ENCODE results near the gene MAGI2.
"Not testable (repeated sequence)": the region's sequence is repeated elsewhere in the genome, so short reads cannot be mapped to it uniquely, and the experiment has no call there.

Gene MAGI2

DNA sequence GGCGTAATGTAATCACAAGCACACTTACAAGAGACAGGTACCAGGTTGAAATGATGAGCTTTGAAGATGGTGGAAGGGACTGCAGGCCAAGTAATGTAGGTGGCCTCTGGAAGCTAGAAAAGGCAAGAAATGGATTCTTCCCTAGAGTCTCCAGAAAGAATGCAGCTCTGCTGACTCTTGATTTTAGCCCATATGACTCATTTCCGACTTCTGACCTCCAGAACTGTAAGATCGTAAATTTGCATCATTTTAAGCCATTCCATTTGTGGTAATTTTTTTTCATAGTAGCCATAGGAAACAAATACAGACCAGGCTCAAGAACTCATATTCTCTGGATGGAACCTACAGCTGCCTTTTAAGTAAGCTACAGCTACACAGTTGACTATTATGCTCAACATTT, 315.5 kb downstream of the MAGI2 start:
- no peak for FAIRE-seq

DNA sequence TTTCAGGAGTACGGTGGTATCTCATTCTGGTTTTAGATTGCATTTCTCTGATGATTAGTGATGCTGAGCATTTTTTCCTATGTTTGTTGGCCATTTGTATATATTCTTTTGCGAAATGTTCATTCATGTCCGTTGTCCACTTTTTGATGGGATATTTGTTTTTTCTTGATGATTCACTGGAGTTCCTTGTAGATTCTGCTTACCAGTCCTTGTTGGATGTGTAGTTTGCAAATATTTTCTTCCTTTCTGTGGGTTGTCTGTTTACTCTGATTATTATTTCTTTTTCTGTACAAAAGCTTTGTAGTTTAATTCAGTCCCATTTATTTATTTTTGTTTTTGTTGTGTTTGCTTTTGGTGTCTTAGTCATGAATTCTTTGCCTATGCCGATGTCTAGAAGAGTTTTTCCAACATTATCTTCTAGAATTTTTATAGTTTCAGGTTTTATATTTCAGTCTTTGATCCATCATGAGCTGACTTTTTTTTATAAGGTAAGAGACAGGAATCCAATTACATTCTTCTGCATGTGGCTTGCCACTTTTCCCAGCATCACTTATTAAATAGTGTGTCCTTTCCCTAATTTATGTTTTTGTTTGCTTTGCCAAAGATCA, 320.5 kb downstream of the MAGI2 start:
- FAIRE-seq: no peak

DNA sequence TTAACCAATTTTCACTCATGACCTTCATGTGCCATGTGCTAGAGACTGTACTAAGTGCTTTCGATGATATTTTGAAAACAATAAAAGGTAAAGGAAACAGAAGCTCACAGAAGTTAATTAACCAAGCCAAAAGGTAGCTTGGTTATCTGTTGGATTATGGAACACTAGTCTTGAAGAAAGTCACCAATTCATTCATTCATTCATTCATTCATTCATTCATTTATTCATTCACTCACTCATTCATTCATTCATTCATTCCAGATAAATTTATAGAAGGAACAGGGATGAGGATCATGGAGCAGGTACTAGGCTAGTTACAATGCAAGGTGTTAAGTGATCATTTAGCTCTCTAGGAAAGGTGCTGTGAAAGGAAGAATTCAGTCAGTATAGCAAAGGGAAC, 322.8 kb downstream of the MAGI2 start:
- no peak for FAIRE-seq

DNA sequence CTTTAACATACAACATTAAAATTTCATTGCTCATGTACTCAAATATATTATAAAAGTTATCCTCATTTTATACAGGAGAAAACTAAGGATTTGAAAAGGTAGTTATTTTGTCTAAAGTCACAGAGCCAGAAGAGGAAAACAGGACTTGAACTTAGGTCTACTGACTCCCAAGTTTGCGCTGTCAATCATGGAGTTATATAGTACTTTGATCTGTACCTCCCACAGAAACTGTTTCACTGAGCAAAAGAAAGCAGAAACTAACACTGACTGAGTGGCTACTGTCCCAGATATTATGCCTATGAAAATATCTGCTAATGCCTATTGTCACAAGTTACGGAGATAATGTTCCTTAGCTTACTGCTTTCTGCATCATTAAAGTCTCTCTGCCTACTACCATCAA, 329.1 kb downstream of the MAGI2 start:
- no peak for FAIRE-seq

DNA sequence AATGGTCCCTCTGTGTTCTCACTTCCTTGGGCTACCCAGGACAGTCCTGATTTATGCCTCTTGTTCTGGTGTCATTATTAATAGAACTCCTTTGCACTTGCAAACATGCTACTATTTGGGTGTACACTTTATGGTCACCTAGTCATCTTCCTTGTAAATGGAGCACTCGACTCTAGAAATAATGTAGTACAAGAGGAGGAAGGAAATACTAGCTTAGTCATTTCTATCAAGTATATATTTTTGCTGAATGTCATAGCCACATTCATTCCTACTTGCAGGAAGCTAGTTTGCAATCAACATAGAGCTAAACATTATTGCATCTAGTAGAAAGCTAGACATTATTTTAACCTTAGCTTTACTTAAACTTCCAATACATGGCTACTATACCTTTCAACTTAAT, 335.3 kb downstream of the MAGI2 start:
- FAIRE-seq: no peak

DNA sequence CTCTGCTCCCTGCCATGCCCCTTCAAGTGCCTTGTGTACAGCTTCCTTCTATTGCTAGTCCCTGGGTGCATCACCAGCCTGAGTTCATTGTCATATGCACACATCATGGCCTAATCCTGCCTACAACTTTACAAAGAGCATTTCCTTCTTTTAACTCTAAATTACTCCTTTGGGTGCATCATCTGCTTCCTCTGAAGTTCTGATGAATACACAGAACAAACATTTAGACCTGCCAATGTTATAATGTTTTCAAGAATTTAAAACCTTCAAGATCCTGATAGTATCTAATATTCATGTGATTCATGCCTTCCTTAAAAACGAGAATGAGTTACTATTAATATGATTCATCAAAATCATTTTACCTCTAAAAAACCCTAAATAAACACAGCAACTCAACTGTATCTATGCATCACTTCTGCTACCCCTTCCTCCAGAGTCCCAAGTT, 357.1 kb downstream of the MAGI2 start:
- no peak for FAIRE-seq

DNA sequence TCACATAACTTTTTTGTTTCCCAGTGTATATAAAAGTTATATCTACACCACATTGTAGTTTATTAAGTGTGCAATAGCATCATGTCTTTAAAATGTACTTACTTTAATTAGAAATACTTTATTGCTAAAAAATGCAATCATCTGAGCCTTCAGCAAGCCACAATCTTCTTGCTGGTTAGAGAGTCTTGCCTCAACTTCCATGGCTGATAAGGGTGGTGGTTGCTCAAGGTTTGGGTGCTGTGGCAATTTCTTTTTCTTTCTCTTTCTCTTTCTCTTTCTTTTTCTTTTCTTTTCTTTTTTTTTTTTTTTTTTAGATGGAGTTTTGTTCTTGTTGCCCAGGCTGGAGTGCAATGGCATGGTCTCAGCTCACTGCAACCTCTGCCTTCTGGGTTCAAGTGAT, 360.0 kb downstream of the MAGI2 start:
- no peak for FAIRE-seq

DNA sequence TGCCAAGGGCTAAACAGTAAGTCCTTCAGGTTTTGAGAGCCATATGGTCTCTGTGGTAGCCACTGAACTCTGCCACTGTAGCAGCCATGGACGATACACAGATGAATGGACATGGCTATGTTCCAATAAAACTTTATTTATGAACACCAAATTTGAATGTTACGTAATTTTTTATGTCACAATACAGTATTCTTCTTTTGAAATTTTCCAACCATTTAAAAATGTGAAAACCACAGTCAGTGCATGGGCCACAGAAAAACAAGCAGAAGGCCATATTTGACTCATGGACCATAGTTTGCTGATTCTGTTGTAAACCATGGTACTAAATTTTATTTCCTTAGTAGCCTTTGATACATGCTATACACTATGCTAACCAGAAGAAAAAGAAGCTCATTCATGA, 361.8 kb downstream of the MAGI2 start:
- FAIRE-seq: no peak

DNA sequence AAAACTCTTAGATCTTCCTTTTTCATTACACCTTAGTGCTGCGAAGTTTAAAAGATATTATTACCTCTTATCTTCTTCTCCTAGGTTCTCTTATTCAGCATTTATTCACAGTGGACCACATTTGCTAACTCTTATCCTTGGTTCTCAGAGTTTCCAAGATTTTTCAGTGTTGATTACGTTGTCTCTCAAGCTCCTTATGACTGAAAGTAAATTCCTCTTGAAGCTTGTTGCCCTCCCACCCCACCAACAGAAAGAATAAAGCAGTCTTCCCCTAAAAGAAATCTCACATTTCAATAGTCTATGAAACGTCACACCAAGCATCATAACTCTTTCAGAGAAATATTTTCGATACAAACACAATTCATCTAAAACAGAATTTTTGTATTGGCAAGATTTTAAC, 362.5 kb downstream of the MAGI2 start:
- no peak for FAIRE-seq

DNA sequence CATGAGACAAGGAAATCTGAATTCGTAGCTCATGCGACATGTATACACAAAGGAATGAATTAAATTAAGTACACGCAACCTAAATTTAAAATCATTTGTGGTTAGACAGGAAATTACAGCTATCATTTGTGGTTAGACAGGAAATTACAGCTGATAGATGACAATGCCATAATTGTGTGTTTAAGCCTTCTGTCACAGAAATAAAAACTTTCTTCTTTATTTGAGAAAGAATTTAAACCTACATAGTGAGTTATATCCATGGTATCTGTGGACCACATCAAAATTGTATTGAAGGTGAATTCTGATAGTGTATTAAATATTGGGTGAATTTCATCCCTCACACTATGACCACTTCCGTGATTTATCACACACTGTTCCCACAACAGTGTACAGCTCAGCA, 362.9 kb downstream of the MAGI2 start:
- FAIRE-seq: no peak

DNA sequence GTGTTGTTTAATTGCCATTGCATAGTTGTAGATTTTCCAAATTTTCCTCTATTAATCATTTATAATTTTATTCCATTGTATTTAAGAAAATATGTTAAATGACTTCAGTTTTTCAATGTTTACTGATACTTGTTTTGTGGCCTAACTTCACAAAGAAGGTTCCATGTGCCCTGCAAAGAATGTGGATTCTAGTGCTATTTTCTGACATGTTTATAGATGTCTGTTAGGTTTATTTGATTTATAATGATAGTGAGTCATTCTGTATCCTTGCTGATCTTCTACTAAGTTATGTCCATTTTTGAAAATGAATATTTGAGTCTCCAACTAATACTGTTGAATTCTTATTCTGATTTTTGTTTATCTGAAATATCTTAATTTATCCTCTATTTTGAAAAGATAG, 369.0 kb downstream of the MAGI2 start:
- peak; percentile 60 for FAIRE-seq

DNA sequence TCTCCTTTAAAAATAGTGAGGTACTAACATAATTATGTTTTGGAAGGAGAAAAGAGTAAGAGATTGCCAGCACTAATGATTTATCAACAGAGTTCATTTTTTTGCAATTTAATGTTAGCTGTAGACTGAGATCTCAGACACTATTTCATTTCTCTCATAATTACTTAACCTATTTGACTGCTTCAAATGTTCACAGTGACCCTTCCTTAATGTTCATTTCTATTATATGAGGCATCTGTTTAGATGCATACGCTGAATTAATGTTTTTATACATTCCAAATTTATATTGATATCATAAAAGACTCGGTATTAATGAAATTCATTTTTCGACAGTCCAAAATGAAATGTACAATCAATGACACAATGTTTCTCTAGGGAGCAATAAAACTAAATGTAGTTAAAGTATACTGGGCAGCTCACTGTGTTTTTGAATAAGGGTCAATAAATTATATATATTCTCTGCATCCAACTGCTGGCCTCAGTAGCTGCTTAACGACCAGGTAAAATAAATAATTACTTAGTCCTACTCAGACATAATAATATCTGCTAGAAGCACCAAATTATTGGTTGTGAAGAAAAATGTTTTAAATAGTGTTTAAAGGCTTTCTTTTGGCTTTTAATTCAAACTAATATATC, 373.4 kb downstream of the MAGI2 start:
- FAIRE-seq: no peak

DNA sequence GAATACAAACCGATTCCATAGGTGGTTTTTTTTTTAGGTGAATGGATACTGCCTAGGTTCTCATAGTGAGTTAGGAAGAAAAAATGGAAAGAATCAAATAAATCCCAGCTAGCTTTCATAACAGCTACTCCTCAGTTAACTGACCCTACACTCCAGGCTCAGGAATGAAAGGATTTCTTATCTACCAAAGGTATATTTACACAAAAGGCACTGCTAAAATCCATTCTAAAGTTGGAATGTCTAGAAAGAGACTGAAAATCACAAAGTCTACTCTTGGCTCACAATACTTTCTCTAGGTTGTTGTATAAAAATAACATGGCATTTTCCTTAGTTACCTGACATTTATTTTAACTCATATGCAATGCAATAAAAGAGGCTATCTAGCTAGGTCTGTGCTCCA, 375.2 kb downstream of the MAGI2 start:
- peak; percentile 66 for FAIRE-seq

DNA sequence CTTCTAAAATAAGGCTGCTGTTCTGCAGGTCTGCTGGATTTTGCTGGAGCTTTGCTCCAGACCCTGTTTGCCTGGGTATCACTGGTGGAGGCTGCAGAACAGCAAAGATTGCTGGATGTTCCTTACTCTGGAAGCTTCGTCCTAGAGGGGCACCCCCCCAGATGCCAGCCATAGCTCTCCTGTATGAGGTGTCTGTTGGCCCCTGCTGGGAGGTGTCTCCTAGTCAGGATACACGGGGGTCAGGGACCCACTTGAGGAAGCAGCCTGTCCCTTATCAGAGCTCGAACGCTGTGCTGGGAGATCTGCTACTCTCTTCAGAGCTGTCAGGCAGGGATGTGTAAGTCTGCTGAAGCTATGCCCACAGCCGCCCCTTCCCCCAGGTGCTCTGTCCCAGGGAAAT, 382.3 kb downstream of the MAGI2 start:
- FAIRE-seq: not testable (repeated sequence)

DNA sequence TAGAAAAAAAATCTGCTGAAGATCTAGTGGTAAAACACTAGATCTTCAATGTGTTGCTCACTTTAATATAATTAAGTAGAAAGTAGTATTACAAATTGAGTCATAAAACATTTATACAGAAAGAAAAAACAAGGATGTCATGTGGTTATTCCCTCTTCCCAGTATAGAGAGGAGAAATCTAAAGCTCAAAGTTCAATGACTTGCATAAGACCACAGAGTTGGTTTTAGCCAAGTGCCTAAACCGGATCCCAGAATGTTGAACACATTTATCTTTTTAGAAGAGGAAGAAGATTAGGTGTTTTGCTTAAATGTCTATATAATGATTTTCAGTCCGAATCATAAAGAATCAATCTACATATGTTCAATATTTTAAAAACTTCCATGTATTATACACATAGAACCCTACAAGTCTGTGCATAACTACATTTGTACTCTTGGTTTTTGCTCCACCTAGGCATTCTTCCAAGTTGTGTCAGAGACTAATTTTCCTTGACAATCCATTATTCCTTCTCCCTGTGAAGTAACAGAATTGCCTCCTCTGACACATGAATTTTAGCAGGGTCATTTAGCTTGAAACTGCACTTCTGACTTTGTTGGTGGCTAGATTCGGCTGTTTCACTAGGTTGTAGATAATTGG, 389.2 kb downstream of the MAGI2 start:
- FAIRE-seq: peak; percentile 88

DNA sequence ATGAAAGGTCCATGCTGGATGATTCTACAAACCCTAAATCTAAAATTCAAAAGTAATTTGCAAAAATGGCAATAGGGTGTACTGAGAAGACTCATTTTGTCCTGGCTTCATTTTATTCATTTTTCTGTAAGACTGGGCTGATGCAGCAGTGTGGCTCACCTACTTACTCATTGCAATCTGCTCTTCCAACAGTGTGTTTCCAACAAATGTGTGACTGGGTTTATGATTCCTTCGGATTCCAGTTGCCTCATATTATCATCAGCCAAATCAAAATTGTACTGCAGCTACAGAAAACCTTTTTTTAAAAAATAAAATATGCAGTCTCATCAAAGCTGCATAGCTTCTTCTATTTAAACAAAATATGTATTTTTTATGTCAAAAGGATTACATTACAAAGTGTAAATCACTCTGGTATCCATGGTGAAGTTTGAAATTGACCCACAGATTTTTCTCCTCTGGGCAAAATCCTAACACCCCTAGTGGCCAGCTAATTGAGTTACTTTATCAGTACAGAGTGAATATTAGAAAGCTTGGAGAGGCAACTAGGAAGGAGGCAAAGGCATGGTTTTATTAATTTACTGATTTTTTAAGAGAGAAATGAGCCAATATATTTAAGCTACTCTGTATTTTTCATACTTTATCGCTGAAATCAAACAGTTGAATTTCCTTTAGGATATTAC, 390.3 kb downstream of the MAGI2 start:
- FAIRE-seq: no peak

DNA sequence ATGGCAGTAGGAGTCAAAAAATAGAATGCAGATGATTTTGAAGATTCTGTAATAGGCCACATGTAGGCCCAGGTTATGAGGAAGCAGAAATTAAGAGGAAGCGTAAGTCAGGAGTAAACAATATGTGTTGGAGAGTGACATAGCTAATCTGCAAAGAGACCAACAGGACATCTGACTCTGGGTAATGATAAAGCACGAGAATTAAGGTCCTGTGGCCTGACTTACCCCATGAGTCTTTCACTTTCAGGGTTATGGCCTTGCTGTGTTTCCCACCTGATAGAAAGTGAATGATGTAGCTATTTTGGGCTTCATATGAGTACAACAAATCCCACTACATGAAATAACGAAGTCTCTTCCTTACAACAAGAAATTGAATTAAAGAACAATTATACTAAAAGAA, 393.0 kb downstream of the MAGI2 start:
- no peak for FAIRE-seq

DNA sequence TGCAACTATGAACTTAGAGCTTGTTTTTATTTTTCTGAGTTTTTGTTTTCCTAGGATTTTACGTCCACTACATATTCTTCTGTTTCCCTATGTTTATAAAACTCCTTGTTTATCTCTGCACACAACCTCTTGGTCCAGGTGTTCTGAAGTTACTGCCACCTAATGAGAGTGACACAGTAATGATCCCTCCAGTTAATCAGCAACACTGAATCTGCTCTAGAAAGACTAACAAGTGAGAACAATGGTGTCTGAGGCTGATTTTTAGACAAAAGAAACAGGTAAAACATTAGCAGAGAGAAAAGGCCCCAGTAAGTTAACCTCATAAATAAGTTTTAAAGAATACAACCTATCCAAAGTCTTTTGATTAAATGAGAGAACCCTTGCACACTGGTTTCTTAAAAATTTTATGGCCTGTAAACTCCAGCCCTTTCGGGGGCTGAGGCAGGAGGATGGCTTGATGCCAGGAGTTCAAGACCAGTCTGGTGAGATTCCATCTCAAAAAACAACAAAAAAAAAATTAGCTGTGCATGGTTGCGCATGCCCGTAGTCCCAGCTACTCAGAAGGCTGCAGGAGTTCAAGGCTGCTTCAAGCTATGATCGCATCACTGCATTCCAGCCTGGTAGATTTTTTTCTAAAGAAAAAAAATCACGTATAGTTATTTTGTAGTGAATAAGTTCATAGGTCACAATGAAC, 397.6 kb downstream of the MAGI2 start:
- FAIRE-seq: no peak

DNA sequence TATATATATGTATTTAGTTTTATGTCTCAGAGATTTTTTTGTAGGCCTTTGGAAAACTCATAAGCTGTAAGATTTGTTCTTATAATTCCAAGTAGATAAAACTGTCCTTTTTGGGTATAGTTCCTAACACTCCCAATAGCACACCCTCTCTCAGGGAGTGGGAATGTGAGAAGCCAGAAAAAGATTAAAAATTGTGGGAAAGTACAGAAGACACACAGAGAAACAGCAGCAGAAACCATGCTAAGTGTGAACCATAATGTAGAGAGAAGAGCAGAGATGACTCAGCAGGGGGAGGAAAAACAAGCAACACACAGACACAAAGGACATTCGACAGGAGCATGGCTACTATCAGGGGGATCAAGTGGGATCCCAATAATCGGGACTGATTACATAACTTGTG, 401.6 kb downstream of the MAGI2 start:
- FAIRE-seq: no peak

DNA sequence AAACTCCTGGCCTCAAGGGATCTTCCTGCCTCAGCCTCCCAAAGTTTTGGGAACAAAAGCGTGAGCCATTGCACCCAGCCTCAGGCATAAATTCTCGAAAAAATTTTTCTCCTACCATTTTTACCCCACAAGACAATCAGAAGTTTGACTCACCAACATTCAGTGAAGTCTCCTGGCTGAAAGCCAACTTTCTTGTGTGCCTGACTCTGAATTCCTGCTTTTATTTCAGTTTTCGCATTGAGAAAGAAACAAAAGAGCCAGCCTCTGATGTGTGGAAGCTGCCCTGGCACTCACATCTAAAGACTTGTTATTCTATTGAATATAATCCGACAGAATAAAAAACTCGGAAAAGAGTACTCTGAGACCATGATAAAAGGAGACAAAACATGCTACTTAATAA, 402.9 kb downstream of the MAGI2 start:
- FAIRE-seq: peak; percentile 51

DNA sequence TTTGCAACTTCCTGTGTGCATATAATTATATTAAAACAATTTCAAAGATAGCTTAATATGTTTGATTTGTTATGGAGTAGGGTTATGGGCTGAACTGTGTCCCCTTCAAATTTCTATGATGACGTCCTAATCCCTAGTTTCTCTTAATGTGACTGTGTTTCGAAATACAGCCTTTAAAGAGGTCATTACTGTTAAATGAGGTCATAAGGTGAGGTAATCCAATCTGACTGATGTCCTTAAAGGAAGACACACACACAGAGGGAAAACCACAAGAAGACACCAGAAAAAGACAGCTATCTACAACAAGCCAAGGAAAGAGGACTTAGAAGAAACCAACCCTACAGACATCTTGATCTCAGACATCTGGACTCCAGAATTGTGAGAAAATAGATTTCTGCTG, 407.4 kb downstream of the MAGI2 start:
- no peak for FAIRE-seq

DNA sequence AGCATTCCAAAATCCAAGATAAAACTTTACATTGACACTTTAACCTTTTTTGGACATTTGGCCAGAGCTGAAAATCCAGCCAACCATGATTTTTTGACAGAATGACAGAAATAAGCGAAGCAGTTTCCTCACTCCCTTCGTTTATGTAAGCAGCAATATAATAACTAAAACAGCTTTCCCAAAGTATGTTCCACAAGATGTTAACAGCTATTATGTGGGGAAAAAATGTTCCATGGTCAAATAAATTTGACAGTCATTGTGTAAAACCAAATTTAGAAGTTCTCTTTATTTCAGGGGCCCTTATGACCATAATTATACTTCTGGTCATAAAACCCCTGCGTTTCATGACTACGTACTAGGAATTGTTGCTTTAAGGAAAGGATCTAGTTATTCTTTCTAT, 416.5 kb downstream of the MAGI2 start:
- no peak for FAIRE-seq

DNA sequence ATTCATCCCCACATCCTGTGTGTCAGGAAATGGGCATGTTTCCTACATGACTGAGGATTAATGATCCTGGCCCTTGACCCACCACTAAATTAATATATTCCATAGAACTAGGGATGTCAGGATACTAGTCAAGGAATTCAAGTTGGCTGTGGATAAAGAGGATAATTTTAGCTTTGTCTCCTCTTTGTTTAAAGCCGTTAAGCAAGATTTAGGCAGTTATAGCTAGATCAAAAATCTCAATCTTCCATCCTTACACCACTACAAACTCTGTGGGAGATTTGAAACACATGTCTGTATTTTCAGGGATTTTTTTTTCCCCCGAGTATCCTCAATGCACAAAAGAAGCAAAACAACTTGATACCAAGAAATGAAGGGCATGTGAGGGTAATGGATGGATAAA, 417.1 kb downstream of the MAGI2 start:
- no peak for FAIRE-seq

DNA sequence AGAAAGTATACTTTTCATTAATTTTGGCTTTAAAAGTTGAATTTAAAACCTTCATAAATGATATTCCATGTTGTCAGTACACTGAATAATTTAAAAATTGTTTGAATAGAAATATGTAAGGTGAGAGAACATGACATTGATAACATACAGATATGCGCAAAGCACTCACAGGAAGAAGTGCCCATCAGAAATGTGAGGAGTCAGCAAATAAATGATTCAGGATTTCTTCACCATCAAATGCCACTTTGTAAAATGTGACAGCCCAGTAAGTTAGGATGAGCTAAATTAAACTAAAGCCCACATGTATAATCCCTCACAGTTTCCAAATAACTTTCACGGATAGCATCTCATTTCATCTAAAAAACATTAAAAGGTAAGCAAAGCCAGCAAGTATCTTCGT, 417.6 kb downstream of the MAGI2 start:
- FAIRE-seq: no peak

Data from islet of Langerhans (tissue), 1 donor.